ENCODE results near the gene CD4. TPM values are rescaled to one million over a fixed set of nuclear protein-coding genes. Genes with fewer than 3 reads are reported as not detected.

The CD4 gene
- total RNA-seq, 1 experiment from 2014 or later: not detected

DNA sequence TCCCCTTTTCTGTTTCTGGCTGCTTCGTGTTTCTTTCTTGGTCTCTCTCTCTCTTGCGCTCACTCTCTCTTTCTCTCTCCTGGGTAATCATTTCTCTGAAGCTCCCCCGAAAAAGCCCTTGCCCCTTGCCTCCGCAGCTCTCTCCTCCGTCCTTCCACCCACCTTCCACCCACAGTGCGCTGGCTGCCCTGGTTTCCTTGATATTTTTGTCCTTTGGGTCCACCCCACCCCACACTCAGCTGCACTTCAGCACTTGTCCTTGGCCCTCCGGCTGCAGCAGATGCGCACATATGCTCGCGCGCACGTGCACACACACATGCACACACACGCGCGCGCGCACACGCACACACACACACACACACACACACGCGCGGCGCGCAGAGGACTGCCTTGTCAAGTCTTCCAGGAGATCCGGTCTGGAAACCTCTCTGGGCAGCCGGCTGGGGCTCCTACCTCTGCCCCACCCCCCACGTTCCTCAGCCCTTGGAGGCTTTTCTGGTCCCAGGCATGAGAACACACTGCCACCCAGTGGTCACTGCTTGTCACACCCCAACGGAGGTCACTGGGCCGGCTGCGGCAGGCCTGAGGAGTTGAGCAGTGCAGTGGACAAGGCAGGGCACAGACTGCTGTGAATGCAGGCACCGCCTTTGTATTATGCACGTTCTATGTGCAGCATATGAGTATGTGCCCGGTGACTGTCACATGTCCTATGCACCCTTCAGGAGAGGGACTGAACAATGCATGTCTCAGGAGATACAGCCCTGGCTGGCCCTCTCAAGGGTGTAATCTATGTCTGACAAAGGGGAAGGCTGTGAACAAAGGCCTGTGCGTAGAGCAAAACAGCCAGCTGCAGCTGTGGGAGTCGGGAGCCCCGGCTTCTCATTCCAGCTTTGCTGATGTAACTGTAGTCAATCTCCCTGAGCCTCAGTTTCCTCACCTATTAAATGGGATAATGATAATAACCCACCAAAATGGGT is 10.5 kb upstream of the CD4 start:
- CTCF ChIA-PET: interaction anchor here (0.8 to 1.1 kb wide), 4 partner anchors 13 to 79 kb away, joined by 3 to 8 read pairs (median 4); partner anchors contain the start of genes MLF2 and PTMS
- intact Hi-C loops (cut with micrococcal nuclease; ENCODE audit: unreplicated experiment): loop anchor here (1.0 to 2.0 kb wide), 2 partner anchors 26 to 44 kb away; partner anchors contain the start of gene MLF2
- BruUV-seq (replicated peaks): no TSS peak
- Mint-ChIP-seq H3K27me3 (ENCODE audit: unreplicated experiment) (peaks cover 67% of the 10 kb centered on the region), H3K36me3 (ENCODE audit: insufficient read depth, unreplicated experiment) (no peaks in the 10 kb centered on the region), H3K4me1 (ENCODE audit: low read depth, unreplicated experiment) (peaks cover 35% of the 10 kb centered on the region), H3K4me3 (ENCODE audit: low read depth, unreplicated experiment) (peak overlapping the region; percentile 70), H3K27ac (ENCODE audit: unreplicated experiment) (no peak overlapping the region), H3K9me3 (ENCODE audit: low read depth, unreplicated experiment) (no peaks in the 10 kb centered on the region)
- TF ChIP-seq, protein P1, sequence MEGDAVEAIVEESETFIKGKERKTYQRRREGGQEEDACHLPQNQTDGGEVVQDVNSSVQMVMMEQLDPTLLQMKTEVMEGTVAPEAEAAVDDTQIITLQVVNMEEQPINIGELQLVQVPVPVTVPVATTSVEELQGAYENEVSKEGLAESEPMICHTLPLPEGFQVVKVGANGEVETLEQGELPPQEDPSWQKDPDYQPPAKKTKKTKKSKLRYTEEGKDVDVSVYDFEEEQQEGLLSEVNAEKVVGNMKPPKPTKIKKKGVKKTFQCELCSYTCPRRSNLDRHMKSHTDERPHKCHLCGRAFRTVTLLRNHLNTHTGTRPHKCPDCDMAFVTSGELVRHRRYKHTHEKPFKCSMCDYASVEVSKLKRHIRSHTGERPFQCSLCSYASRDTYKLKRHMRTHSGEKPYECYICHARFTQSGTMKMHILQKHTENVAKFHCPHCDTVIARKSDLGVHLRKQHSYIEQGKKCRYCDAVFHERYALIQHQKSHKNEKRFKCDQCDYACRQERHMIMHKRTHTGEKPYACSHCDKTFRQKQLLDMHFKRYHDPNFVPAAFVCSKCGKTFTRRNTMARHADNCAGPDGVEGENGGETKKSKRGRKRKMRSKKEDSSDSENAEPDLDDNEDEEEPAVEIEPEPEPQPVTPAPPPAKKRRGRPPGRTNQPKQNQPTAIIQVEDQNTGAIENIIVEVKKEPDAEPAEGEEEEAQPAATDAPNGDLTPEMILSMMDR (IDR thresholded peaks at IDR 0.05; ENCODE audit: unreplicated experiment): peak; percentile 91
- DNase-seq: peak; percentile 96

DNA sequence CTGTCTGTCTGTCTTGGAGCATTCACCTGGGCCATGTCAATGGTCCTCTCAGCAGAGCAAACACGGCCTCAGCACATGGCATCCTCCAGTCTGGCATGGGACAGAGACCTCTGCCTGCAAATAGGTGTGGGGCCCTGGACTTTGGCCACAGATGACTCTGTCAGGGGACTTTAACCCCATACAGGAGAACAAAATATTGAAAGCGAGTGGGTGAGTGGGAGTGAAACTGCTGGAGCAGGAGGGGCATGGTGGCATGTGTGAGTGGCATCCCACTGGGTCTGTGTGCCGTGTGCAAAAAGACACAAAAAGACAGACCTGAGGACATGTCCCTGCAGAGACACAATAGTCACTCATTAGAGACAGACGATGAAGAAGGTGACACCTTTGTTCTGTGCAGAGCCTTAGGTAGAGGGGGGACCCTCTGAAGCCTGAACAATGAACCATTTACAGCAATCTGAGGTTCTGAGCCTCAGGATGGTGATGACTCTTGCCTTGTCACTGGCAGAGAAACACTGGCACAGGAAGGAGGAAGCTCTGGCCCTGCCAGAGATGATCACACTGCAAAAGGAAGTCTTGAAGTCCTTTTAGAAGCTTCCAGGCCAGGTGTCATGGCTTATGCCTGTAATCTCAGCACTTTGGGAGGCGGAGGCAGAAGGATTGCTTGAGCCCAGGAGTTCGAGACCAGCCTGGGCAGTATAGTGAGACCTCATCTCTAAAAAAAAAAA is 9.5 kb upstream of the CD4 start:
- TF ChIP-seq, protein P1 (IDR thresholded peaks at IDR 0.05; ENCODE audit: unreplicated experiment): no peak
- CTCF ChIA-PET: interaction anchor here (0.7 kb wide), 1 partner anchor 35 kb away, joined by 5 read pairs; no protein-coding TSS in a partner anchor

DNA sequence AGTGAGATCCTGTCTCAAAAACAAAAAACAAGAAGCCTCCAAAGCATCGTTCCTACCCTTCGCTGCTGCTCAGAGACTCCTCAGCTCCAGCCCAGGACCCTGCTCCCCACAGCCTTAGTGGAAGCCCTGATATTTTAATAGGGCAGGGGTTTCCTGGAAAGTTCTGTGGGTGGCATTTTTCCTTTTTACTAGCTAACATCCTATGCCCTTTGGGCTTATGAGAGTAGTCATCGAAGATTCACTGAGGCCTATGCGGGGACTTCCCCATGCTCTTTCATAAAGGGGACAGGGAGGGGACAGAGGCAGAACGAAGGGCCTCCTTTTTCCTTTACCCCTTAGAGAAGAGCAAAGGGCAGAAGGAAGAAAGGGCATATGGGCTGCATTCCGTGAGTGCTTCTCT is 8.8 kb upstream of the CD4 start:
- DNase-seq: no peak
- Mint-ChIP-seq H3K27ac (ENCODE audit: unreplicated experiment) (no peak overlapping the region), H3K4me1 (ENCODE audit: low read depth, unreplicated experiment) (peaks cover 24% of the 10 kb centered on the region), H3K27me3 (ENCODE audit: unreplicated experiment) (peaks cover 51% of the 10 kb centered on the region), H3K36me3 (ENCODE audit: insufficient read depth, unreplicated experiment) (no peaks in the 10 kb centered on the region), H3K9me3 (ENCODE audit: low read depth, unreplicated experiment) (no peaks in the 10 kb centered on the region), H3K4me3 (ENCODE audit: low read depth, unreplicated experiment) (no peak overlapping the region)
- CTCF ChIA-PET: interaction anchor here (1.8 kb wide), 2 partner anchors 14 to 27 kb away, joined by 4 to 7 read pairs; partner anchors contain the start of genes MLF2 and PTMS
- TF ChIP-seq, protein P1 (IDR thresholded peaks at IDR 0.05; ENCODE audit: unreplicated experiment): no peak
- intact Hi-C loops (cut with micrococcal nuclease; ENCODE audit: unreplicated experiment): no loop called here
- BruUV-seq (replicated peaks): no TSS peak

More for the DNA sequence above, 9.5 kb upstream of the CD4 start:
- H3K4me1 Mint-ChIP-seq (ENCODE audit: low read depth, unreplicated experiment): peaks cover 31% of the 10 kb centered on the region
- no TSS peak for BruUV-seq (replicated peaks)
- intact Hi-C loops (cut with micrococcal nuclease; ENCODE audit: unreplicated experiment): loop anchor here (1.0 to 2.0 kb wide), 2 partner anchors 27 to 45 kb away; partner anchors contain the start of gene MLF2
- H3K4me3 Mint-ChIP-seq (ENCODE audit: low read depth, unreplicated experiment): no peak overlapping the region
- no peak overlapping the region for H3K27ac Mint-ChIP-seq (ENCODE audit: unreplicated experiment)
- DNase-seq: no peak
- H3K27me3 Mint-ChIP-seq (ENCODE audit: unreplicated experiment): peaks cover 58% of the 10 kb centered on the region
- H3K36me3 Mint-ChIP-seq (ENCODE audit: insufficient read depth, unreplicated experiment): no peaks in the 10 kb centered on the region
- no peaks in the 10 kb centered on the region for H3K9me3 Mint-ChIP-seq (ENCODE audit: low read depth, unreplicated experiment)

DNA sequence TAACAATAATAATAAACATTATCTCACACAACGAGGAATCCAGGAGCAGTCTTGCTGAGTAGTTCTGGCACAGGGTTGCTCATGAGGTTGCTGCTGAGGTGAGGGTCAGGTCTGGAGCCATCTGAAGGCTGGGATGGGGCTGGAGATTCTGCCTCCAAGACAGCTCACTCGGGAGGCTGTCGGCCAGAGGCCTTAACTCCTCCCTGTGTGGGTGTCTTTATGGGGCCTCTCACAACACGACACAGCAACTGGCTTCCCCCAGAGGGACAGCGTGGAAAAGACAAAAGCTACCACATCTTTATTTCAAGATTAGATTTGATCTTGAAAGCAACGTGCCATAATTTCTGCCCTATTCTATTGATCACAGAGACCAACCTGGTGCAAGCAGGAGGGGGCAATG is 7.2 kb upstream of the CD4 start:
- Mint-ChIP-seq H3K4me3 (ENCODE audit: low read depth, unreplicated experiment) (no peak overlapping the region), H3K36me3 (ENCODE audit: insufficient read depth, unreplicated experiment) (no peaks in the 10 kb centered on the region), H3K4me1 (ENCODE audit: low read depth, unreplicated experiment) (peaks cover 17% of the 10 kb centered on the region), H3K27ac (ENCODE audit: unreplicated experiment) (no peak overlapping the region), H3K27me3 (ENCODE audit: unreplicated experiment) (peaks cover 35% of the 10 kb centered on the region), H3K9me3 (ENCODE audit: low read depth, unreplicated experiment) (no peaks in the 10 kb centered on the region)
- TF ChIP-seq, protein P1 (IDR thresholded peaks at IDR 0.05; ENCODE audit: unreplicated experiment): no peak
- no TSS peak for BruUV-seq (replicated peaks)
- intact Hi-C loops (cut with micrococcal nuclease; ENCODE audit: unreplicated experiment): no loop called here
- no peak for DNase-seq
- CTCF ChIA-PET: interaction anchor here (0.6 to 1.8 kb wide), 3 partner anchors 16 to 236 kb away, joined by 4 to 7 read pairs (median 5); partner anchors contain the start of genes MLF2 and PTMS

All from Calu3 (cell line).